ENCODE measurements around the gene CNN3.

- TF ChIP-seq POLR2A (IDR thresholded peaks at IDR 0.05) (no peak), CTCF (IDR thresholded peaks at IDR 0.05) (no peak)
These were observed 29.1 kb upstream of the CNN3 start for GRCh38 chr1:94955767-94956632.
